HS-27A (cell line): ENCODE measurements around the gene COL28A1.
A peak's percentile ranks its signal among the peaks of the same experiment; 100 is the strongest.
"Not testable (repeated sequence)": the region's sequence is repeated elsewhere in the genome, so short reads cannot be mapped to it uniquely, and the experiment has no call there.

Experiments used
- DNase-seq: peaks from one replicate; pipeline ENCODE4 v3.0.0-alpha.2; 2012; ENCODE audit warnings: low read depth, missing footprints

Gene COL28A1

DNA sequence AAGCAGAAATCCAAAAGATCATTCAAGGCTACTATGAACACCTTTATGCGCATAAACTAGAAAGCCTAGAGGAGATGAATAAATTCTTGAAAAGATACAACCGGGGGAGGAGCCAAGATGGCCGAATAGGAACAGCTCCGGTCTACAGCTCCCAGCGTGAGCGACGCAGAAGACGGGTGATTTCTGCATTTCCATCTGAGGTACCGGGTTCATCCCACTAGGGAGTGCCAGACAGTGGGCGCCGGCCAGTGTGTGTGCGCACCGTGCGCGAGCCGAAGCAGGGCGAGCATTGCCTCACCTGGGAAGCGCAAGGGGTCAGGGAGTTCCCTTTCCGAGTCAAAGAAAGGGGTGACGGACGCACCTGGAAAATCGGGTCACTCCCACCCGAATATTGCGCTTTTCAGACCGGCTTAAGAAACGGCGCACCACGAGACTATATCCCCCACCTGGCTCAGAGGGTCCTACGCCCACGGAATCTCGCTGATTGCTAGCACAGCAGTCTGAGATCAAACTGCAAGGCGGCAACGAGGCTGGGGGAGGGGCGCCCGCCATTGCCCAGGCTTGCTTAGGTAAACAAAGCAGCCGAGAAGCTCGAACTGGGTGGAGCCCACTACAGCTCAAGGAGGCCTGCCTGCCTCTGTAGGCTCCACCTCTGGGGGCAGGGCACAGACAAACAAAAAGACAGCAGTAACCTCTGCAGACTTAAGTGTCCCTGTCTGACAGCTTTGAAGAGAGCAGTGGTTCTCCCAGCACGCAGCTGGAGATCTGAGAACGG is 70.5 kb downstream of the COL28A1 start:
- not testable (repeated sequence) for DNase-seq

DNA sequence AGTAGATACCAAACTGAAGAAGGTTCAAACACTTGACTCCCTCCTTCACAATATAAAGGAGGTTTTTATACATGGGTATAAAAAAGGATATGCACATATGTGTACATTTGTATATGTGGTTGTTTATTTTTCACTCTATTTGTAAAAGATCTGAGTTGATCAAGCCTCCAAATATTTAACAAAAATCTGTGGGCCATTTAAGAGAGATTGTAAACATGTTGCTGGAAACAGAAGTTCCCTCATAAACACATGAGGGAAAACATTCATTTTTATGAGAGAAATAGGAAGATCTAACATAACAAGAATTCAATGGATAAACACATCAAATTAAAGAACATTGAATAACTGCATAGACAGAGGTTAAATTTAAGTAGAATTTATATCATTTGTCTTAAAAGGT is 81.7 kb downstream of the COL28A1 start:
- no peak for DNase-seq

DNA sequence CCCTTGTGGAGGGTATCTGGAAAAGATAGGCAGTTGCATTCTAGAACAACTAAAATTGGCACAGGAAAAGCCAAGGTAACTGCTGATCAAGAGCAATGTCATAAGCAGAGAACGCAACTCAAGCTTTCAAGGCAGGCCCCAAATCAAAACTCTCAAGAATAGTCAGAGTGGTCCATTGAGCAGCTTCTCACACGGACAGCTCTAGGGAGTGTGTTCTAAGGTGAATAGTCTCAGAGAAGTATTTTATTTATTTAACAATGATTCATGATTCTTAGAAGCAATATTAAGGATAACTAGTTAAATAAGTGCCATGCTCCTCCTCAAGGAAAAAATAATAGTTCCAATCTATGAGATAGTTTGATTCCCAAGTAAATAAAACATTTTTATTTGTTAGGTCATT is 83.0 kb downstream of the COL28A1 start:
- DNase-seq = no peak

DNA sequence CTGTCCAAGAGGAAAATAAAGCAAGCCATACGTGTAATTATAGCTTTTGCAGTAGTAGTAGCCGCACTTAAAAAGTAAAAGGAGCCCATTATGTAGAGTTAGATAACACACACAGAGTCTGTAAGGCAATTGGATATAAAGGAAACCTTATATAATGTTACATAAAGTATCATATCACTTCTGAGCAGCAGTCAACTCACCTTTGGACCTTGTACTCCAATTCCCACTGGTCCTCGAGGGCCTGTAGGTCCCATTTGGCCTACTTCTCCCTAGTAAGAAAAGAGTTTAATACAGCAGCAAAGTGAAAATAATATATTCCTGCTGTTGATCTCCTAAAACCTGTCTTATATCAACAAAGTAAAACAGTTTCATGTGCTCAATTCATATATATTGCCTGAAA is 83.6 kb downstream of the COL28A1 start:
- no peak for DNase-seq

DNA sequence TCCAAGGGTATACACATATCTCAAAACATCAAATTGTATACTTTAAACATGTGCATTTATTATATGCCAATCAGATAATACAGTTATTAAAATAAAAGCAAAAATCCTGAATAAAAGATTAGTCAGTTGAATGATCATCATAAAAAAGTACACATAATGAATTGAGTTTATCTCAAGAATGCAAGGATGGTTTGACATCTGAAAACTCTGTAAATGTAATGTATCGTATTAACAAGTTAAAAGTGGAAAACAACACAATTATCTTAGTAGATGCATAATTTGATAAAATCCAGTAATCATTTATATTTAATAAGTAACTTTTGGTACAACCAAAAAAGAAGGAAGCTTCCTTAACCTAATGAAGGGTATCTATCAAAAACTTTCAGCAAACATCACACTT is 86.6 kb downstream of the COL28A1 start:
- DNase-seq = no peak

DNA sequence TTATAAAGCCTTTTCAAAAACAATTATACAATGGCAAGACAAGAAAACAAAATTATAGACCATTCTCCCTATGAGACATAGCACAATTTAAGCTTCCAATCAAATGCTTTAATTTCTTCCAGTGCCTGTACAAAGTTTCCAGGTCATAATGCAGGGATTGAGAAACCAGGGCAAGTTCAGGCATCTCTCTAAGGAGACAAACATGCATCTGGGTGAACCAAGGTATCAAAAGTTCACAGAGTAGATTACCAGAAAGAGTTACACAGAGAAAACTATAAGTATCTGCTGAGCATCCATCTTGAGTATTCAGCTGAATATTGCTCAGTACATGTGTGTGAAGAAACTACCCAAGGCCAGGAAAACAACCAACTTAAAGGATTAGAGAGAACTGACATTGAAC is 89.1 kb downstream of the COL28A1 start:
- DNase-seq = no peak

DNA sequence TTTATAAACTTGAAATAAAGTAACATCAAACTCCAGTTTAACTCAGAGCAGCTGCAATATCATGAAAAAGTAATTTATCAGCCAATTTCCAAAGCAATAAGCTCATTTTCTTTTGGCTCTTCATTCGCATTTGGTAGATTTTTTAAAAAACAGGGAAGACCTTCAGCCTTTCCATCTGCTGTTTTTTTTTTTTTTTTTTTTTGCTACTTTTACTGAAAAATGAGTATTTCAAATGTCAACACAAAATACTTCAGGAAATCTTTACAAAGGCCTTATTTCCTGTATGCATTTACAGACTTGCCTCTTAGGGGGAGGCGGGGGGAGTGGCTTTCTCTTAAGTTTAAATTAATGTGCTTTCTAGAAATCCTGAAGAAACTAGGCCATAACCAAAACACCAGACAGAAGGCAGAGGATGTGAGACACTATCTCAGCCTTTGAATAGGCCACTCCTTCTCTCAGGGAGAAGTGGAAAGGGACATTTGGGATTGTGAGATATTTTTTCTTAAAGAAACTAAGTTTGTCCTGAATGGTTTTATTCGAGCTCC is 91.8 kb downstream of the COL28A1 start:
- DNase-seq = no peak

DNA sequence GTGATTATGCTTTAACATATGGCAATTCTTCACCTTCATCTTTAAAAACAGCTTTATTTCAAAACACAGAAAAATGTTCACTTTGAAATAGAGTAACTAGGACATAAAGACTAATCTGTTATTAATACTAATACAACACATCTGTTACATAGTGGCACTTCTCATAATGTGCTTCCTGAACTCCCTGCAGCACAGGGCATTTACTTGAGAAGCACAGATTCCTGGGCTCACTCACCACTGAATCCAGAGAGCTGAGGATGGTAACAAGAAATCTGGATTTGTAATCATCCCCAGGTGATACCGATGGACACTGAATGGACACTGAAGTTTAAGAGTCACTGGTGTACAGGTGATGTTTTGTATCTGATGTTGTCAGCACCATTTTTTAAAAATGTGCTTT is 96.1 kb downstream of the COL28A1 start:
- no peak for DNase-seq

DNA sequence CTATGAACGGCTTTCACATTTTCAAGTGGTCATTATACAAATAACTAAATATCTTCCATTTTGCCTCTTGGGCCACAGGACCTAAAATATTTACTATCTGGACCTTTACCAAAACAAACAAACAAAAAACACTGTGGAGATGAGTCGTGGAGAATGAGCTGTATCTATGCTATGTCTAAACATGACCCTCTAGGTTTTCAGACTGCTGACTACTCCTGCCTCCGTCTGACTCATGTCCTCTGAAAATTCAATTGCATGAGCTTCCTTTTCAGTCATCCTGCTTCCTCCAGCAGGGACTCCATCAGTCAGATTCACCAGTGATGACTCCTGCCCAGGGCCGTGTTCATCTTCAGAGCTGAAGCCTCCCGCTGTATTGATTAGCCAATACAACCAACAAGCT is 96.8 kb downstream of the COL28A1 start:
- peak; percentile 72 for DNase-seq

DNA sequence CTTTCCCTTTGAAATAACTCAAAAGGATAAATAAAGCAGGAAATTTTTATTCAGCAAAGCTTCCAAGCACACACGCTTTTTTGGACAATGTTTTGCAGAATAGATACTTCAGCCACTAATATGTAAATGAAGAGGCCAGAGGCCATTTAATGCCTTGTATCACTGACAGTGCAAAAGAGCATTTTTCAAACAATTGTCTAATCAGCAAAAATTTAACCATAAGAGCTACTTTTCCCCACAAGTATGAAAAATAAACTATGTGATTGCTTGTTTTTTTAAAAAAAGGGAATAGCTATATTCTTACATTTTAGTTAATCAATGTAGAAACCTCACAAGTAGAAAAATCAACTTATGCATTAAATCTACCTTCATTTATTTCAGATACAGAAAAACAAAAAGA is 99.7 kb downstream of the COL28A1 start:
- no peak for DNase-seq

DNA sequence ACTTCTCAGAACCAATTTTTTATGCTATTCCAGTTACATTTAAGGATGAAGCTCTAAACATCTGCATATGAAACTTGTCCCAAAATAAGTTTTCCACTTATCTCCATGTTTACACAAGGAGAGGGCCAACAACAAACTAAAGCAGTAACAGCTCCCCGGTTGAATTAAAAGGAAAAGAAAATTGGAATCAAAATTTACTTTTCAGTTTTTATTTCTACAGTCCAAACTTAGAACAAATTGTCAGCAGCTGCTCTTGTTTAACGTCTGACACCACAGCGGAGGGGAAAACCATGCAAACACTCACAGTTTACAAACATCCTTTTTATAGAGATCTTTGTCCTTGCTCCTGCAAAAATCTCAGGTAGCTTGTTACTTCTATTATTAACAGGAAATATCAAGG is 101.3 kb downstream of the COL28A1 start:
- no peak for DNase-seq

DNA sequence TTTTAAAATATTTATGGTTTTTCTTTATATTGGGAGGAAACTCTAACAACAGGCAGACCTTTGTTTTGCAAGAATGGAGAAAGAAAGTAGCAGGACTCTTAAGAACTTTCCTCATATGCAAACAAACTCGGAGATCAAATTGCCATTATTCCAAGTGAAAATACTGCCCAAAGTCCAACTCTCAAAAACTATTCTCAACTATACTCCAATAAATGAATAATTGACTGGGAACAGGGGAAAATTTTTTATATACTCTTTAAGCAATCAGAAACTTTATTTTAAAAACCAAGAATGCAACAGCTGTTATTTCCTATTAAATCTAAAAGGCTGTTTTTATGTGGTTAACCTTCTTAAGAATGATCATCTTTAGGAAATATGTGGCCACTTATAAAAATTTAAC is 101.9 kb downstream of the COL28A1 start:
- no peak for DNase-seq

DNA sequence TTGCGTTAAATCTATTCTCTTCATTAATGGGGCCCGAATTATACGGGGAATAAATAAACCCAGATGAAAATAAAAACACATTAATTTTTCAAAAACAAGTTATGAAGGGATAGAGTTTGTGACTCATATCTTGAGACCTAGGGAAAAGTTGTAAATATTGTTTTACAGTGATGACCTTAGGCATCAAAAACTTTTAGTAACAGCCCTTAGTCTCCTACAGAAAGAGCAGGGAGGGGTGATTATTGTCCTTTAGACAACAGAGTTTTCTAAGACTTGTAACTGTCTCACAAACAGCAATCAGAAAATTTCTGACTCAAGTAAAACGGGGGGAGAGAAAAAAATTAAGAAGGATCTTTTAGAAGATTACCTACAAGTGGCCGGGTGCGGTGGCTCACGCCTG is 102.7 kb downstream of the COL28A1 start:
- DNase-seq = no peak

DNA sequence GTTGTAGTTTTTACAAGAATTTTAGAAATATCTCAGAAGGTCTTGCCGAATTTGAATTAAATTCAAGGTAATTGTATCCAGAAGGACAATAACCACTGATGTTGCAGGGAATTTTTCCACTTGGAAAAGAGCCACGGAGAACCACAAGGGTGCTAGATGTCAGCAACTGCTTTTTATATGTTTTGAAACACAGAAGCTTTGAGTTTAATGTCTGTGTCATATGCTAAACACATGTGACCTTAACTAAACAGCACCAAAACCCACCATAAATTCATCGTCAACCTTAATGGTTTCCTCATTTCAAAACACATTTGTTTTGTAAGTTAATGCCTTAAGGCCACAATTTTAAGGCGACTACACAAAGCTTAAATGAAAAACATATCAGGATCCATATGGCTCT is 106.9 kb downstream of the COL28A1 start:
- DNase-seq = peak; percentile 30

DNA sequence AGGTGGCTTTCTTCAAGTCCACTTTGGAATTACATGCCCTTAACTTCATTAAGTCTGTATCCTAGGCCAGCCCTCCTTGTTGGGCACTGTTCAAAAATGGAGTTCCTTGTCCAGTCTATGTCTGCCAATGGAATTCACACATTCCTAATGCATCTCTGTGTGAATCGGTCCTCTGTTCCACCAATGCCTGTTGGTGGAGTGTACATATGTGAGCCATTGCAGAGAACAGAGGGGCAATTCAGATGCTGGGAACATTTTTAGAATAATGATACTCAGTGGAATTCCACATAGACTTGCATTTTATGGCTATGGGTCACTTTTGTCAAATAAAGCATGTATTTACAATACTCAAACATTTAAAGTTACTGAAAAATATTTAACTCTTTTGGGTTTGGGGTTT is 108.3 kb downstream of the COL28A1 start:
- no peak for DNase-seq

DNA sequence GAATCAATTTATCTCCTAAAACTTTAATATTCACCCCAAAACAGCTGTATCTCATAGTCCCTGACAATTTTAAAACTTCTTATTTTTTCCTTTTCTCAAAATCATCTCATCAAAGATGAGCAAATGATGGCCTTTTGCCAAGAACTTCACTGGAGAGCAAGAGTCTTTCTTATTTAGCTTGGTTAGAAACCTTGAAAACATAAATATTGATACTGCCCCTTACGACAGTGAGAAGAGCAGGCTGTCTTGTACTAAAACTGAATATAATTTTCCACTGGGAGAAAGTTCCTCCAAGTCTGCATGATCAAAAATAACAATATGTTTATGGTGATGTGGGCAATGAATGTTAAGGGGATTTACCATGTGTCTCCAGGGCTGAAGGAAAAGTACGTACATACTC is 109.0 kb downstream of the COL28A1 start:
- DNase-seq = no peak

DNA sequence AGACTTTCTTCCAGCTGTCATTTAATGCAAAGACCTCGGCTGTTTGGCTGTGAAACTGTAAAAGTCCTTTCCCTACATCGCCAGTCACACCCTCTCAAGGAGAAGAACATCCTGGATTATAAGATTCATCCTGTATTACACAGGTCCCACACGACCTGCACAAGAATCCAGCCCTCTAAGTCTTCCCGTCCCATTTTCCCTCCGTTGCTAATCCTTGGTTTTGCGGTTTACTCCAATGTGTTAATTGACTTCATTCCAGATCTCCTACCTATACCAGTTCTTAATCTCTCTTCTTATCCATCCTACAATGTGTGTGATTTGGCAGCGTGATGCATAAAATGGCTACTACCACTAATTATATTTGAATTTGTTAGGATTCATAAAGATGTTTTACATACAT is 110.4 kb downstream of the COL28A1 start:
- no peak for DNase-seq

DNA sequence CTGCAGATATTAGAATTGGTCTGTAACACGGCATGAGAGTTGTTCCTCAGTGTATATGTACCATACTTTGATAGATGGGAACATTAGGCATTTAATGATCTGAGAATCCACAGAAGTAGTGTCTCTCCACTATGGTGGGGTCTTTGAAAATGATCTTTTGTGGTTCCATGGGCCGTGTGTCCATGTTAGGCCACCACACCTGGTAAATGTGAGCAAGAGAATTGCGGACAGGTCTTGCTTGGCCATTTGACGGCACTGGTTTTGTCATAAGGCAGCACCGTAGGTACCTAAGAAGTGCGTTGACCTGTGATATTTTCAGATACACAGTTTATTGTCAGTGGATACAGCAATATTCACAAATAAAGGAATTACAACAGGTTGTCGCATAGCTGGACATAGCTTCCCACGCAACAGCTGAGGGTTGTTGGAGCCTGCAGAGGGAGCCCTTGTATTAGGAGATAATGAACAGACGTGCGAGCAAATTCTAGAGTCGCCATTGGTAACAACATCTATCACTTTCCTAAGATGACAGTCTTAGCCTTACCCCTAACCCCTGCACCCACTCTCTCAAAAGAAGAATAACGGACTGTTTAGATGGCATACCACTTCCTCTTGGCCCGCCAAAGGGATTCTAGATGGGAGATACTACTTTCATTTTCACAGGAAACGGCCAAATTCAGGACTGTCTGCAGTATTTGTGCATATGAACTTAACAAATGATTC is 111.4 kb downstream of the COL28A1 start:
- DNase-seq = peak; percentile 51

DNA sequence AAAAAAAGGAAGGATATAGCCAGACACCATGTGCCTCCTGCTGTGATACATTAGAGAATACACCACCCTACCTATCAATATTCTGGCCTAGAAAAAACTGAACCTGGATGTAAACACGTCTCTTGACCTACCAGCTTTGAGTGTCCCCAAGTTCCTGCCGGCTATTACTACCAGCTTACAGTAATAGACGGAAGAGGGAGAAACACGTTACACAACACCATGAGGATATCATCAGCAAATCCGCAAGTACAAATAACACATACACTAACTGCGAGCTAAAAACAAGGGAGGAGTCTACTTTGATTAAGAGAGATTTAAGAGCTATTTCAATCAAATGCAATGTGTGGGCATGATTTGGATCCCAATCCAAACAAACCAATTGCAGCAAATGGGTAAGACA is 113.0 kb downstream of the COL28A1 start:
- no peak for DNase-seq

DNA sequence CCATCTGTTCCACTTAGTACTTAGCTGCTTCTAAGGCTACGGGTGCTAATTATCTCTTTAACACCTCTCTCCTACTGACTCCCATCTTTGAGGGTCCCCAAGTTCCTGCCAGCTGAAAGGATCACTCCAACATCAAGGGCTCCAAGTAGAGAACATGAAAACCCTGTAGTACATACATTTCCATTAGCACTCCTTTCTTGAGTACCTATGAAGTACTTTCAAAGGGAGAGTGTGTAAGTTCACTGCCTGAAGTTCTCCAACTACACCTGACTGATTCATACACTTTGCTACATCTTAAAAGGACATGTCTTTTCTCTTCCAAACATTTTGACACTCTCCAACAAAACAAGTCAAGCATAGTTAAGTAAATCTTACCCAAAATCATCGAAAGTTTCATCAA is 113.8 kb downstream of the COL28A1 start:
- no peak for DNase-seq

DNA sequence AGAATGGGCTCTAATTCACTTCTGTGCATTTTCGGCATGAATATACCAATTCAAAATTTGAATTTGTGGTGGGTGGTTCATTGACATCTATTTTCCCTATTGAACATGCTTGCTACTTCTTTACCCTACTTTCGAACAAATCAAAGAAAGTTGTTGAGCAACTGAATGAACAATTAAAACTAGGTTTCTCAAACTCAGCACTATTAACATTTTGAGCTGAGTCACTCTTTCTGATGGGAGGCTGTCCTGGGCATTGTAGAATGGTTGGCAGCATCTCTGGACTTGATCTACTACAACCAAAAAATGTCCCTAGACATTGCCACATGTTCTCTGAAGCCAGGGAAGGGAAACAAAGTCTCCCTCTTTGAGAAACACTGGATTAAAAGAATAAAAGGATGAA is 116.7 kb downstream of the COL28A1 start:
- no peak for DNase-seq

DNA sequence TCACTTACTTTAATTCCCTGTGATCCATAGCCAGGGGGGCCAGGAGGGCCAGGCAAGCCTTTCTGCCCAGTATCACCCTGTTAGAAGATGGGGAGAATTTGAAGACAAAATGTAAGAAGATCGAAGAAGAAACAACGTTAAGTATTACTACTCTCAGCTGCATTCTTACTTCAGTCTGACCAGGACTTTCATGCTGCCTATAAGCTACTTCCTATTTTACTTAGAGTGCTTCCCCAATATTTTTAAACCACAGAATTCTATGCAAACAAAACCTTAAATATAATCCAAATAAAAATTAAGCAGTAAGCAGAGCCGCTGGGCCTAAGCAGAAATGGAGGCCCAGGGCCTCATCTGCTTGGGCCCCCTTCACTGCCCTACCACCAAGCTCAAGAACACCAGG is 117.8 kb downstream of the COL28A1 start:
- DNase-seq = no peak

DNA sequence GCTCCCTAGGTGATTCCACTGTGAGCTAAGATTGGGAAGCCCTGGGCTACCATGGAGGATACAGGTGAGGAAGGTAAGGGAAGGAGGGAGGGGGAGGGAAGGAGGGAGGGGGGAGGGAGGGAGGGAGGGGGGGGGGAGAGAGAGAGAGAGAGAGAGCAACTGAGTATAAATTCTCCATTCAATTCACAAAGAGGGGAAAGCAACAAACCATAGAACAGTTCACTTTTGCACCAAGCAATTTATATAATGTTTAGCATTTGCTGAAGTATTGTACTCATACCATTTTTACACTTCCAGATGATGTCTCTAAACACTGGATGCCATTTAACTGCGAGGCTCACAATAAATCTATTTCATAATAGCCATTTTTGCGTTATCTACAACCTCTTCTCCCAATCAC is 118.3 kb downstream of the COL28A1 start:
- no peak for DNase-seq
